GM15510 (cell line): ENCODE measurements around the gene NKAIN4.

Source experiments
- POLR2A ChIP-seq: IDR thresholded peaks from 3 replicates; pipeline ENCODE4 v1.6.1; 2011; ENCODE audit warnings: borderline replicate concordance; ENCODE audit not compliant: insufficient read length; ENCODE audit errors: extremely low read depth

NKAIN4 gene

DNA sequence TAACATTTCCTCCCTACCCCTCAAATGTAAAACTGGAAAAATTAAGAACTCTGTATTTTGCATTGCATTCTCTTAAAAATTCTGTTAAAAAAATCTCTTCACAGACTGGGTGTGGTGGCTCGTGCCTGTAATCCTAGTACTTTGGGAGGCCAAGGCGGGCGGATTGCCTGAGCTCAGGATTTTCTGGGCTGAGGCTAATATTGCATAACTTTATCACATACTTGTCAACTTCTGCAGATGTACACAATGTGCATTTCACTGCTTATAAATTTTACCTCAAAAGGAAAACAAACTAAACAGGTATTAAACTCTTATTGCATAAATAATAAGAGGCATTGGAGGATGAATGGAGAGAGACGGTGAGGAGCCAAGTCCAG lies 59.5 kb downstream of the NKAIN4 start:
- no peak for TF ChIP-seq POLR2A

DNA sequence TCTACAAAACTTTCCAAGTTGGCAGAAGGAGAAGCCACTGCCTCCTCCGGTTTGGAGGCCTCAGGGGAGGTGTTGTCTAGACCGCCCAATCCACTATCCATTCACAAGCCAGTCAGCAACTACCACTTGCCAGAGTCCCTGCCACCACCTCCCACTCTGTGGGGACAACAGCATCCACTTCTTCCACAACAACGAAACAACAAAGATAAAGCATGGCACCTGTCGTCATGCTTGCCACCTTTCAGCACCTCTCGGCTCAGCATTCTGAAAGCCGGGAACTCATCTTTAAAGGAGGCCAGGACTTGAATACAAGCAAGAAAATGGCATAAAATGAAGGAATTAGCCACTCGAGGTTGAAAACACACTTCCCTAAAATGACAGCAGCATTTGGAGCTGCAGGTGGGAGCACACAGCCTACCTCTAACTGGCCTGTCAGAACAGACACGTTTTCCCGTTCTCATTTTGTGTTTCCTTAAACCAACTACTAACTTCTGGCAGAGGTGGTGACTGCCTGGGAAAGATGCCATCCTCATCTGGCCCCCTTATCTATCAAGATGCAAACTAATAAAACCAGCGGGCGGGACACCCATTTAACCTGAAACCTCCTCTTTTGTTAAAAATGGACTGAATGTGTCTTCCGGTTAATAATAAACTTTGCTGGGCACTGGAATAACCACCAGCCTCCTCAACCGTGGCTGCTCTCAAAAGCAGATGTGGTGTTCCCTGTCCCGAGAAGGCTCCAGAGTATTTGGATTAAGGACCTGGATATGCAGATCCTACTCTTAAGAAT lies 60.1 kb downstream of the NKAIN4 start:
- TF ChIP-seq POLR2A = no peak

DNA sequence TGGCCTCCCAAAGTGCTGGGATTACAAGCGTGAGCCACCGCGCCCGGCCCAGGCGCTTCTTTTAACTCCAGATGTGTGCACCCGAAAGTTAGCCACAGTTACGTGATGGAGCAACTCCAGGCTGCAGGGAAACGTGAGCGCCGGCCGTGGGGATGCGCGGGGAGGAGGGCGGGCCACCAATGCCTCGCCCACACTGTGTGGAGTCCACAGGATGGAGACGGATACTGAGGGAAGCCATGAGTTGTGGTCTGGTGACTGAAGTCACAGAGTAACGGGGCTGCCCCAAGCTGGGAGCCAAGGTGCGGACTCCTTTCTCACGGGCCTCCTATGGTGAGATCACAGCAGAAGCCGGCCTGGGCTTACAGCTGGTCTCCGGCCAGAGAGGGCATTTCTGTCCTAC lies 61.5 kb downstream of the NKAIN4 start:
- TF ChIP-seq POLR2A = no peak

DNA sequence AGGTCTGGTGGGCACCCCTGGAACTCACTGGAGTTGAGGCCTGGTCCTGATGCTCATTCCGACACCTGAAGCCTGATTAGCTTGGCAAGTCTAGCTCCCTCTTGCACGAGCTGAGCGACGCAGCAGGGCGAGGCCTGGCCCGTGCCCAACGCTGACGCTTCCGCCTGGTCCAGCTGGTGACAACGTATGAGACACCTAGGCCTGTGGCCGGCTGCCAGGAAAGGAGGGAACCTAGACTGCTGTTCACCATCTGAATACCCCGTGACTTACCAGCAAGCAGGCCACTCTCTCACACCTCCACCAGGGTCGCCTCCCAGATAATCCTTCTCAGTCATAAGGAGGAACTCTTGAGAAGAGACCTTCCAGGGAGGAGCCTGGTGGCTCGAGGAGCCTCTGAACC lies 62.9 kb downstream of the NKAIN4 start:
- TF ChIP-seq POLR2A = no peak

DNA sequence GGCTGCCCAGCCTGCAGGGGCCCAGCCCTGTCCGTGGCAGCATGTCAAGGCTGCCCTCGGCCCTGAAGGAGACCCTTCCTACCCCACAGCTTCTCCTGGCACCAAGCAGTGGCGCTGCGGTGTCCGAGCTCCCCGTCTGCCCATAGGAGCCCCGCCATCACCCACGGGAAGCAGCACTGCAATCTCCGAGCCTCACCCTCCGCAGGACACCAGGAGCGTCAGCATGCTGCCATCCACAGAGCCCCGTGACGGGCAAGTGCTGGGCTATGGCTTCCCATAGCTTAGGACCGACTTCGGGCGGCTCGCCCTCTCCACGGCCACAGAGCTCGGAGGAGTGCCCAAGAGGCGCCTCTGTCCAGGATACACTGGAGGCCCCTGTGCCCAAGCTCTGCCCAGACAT lies 63.4 kb downstream of the NKAIN4 start:
- no peak for TF ChIP-seq POLR2A
